HEK293 (cell line): ENCODE data around the gene DGKZ.

Source experiments
- CTCF ChIA-PET: fragments of 350-600 bp; formaldehyde crosslinking; extraction: SDS; loops from one replicate; lab custom pipeline; 2021; ENCODE audit warnings: antibody characterized with exemption; lab: Yijun Ruan, JAX
- POLR2A ChIA-PET: fragments of 300-600 bp; formaldehyde crosslinking; extraction: SDS; loops from one replicate; lab custom pipeline; 2020; ENCODE audit warnings: antibody characterized with exemption, inconsistent platforms; lab: Yijun Ruan, JAX
- H3K27ac ChIP-seq: fragments of 200-500 bp; sonication (Bioruptor generic); 2 replicates; pipeline ENCODE4 v1.5.1; 2014; ENCODE audit warnings: low read depth, low read length, control low read depth, inconsistent platforms; ENCODE audit errors: extremely low read depth
- H3K36me3 ChIP-seq, 2 experiments: fragments of 200-500 bp in 1 of 2; sonication (Bioruptor generic) in 1 of 2; 1 replicate in 1 of 2; 2 replicates in 1 of 2; pipeline ENCODE4 v1.5.1; 2014 to 2017; ENCODE audit warnings: inconsistent platforms in 2 of 2, low read length in 2 of 2; ENCODE audit not compliant: control insufficient read depth in 2 of 2, insufficient read depth in 1 of 2
- H3K4me1 ChIP-seq: fragments of 200-500 bp; sonication (Bioruptor generic); 2 replicates; pipeline ENCODE4 v1.5.1; 2014; ENCODE audit warnings: mild to moderate bottlenecking, low read length, inconsistent platforms; ENCODE audit not compliant: control insufficient read depth, insufficient read depth
- H3K4me3 ChIP-seq: 2 replicates; pipeline ENCODE4 v1.5.1; 2011; ENCODE audit warnings: low read depth, mild to moderate bottlenecking, control low read depth, low read length, moderate library complexity
- H3K9me3 ChIP-seq: fragments of 200-500 bp; sonication (Bioruptor generic); 2 replicates; pipeline ENCODE4 v1.5.1; 2014; ENCODE audit warnings: low read depth, low read length, inconsistent platforms; ENCODE audit not compliant: control insufficient read depth, insufficient read depth
- ELK4 ChIP-seq: IDR thresholded peaks from 2 replicates; pipeline ENCODE4 v1.6.1; 2011; ENCODE audit warnings: mild to moderate bottlenecking, low read depth, low read length, borderline replicate concordance
- HIC1 ChIP-seq: fragments of 450-650 bp; formaldehyde crosslinking; IDR thresholded peaks from 2 replicates; pipeline ENCODE4 v1.5.1; 2016; ENCODE audit warnings: missing biosample characterization, missing genetic modification characterization
- KLF7 ChIP-seq: fragments of 450-650 bp; formaldehyde crosslinking; IDR thresholded peaks from 2 replicates; pipeline ENCODE4 v1.5.1; 2016; ENCODE audit warnings: missing biosample characterization, missing genetic modification characterization, borderline replicate concordance
- PRDM10 ChIP-seq: fragments of 450-650 bp; formaldehyde crosslinking; IDR thresholded peaks from 2 replicates; pipeline ENCODE4 v1.5.1; 2016; ENCODE audit warnings: missing biosample characterization, missing genetic modification characterization
- SCRT2 ChIP-seq: fragments of 450-650 bp; formaldehyde crosslinking; IDR thresholded peaks from 2 replicates; pipeline ENCODE4 v1.5.1; 2016; ENCODE audit warnings: missing biosample characterization, missing genetic modification characterization
- SP3 ChIP-seq: fragments of 450-650 bp; formaldehyde crosslinking; IDR thresholded peaks from 2 replicates; pipeline ENCODE4 v1.5.1; 2016; ENCODE audit warnings: missing biosample characterization, missing genetic modification characterization
- ZBTB49 ChIP-seq: fragments of 450-650 bp; formaldehyde crosslinking; IDR thresholded peaks from 2 replicates; pipeline ENCODE4 v1.5.1; 2016; ENCODE audit warnings: missing biosample characterization, missing genetic modification characterization, low read depth
- ZNF221 ChIP-seq: fragments of 450-650 bp; formaldehyde crosslinking; IDR thresholded peaks from 2 replicates; pipeline ENCODE4 v1.5.1; 2017; ENCODE audit warnings: missing biosample characterization, missing genetic modification characterization, borderline replicate concordance
- ZNF366 ChIP-seq: fragments of 450-650 bp; formaldehyde crosslinking; conservative IDR thresholded peaks from 2 replicates; pipeline ENCODE4 v1.5.1; 2016; ENCODE audit warnings: missing biosample characterization, missing genetic modification characterization
- ZNF585B ChIP-seq: fragments of 450-650 bp; formaldehyde crosslinking; IDR thresholded peaks from 2 replicates; pipeline ENCODE4 v1.5.1; 2016; ENCODE audit warnings: missing biosample characterization, missing genetic modification characterization
- ZNF639 ChIP-seq: fragments of 450-650 bp; formaldehyde crosslinking; IDR thresholded peaks from 2 replicates; pipeline ENCODE4 v1.5.1; 2016; ENCODE audit warnings: missing biosample characterization, missing genetic modification characterization
- ZNF704 ChIP-seq: fragments of 450-650 bp; formaldehyde crosslinking; IDR thresholded peaks from 2 replicates; pipeline ENCODE4 v1.5.1; 2016; ENCODE audit warnings: missing biosample characterization, missing genetic modification characterization
- ZNF785 ChIP-seq: fragments of 450-650 bp; formaldehyde crosslinking; IDR thresholded peaks from 2 replicates; pipeline ENCODE4 v1.5.1; 2016; ENCODE audit warnings: missing biosample characterization, missing genetic modification characterization
- ZSCAN18 ChIP-seq: fragments of 450-650 bp; formaldehyde crosslinking; IDR thresholded peaks from 2 replicates; pipeline ENCODE4 v1.5.1; 2016; ENCODE audit warnings: missing biosample characterization, missing genetic modification characterization
- ZSCAN23 ChIP-seq: fragments of 450-650 bp; formaldehyde crosslinking; IDR thresholded peaks from 2 replicates; pipeline ENCODE4 v1.5.1; 2016; ENCODE audit warnings: missing biosample characterization, missing genetic modification characterization

DGKZ gene

GRCh38 chr11:46336563-46337180, 10.6 kb upstream of the DGKZ start:
- TF ChIP-seq ZNF704 (no peak), SP3 (no peak), ZNF221 (tag by site-specific recombination) (no peak), ZNF585B (tag by site-specific recombination) (no peak), ZSCAN18 (tag by site-specific recombination) (no peak), SCRT2 (tag by site-specific recombination) (no peak), ZNF639 (no peak), ZNF785 (tag by site-specific recombination) (no peak), ELK4 (no peak), ZBTB49 (tag by site-specific recombination) (no peak), KLF7 (no peak), PRDM10 (tag by site-specific recombination) (no peak), ZNF366 (tag by site-specific recombination) (no peak), HIC1 (tag by site-specific recombination) (no peak), ZSCAN23 (tag by site-specific recombination) (no peak)
- H3K36me3 ChIP-seq, result no peaks in the 10 kb centered on the region
- no peak overlapping the region for H3K27ac ChIP-seq
- POLR2A ChIA-PET, result no interaction called here
- no peaks in the 10 kb centered on the region for H3K9me3 ChIP-seq
- CTCF ChIA-PET, result interaction anchor here (0.6 to 1.5 kb wide), 3 partner anchors 16 to 97 kb away, joined by 3 to 6 read pairs (median 3); no protein-coding TSS in a partner anchor
- H3K4me3 ChIP-seq, result no peak overlapping the region
- peaks cover 6% of the 10 kb centered on the region; the same call in 1 of the 2 replicates for H3K4me1 ChIP-seq
